HEK293T (cell line): ENCODE results near the gene ZNF492.

Source experiments
- CTCF ChIA-PET: fragments of 350-600 bp; formaldehyde crosslinking; extraction: SDS; loops from one replicate; lab custom pipeline; 2021; ENCODE audit warnings: antibody characterized with exemption, inconsistent platforms; lab: Yijun Ruan, JAX
- POLR2A ChIA-PET: fragments of 350-600 bp; formaldehyde crosslinking; extraction: SDS; loops from one replicate; lab custom pipeline; 2020; ENCODE audit warnings: antibody characterized with exemption, inconsistent platforms; lab: Yijun Ruan, JAX
- DNase-seq: peaks from one replicate; pipeline ENCODE4 v3.0.0; 2012; ENCODE audit warnings: mixed read lengths; ENCODE audit errors: extremely low spot score
- ARNT ChIP-seq: fragments of 450-650 bp; IDR thresholded peaks from 2 replicates; pipeline ENCODE4 v1.6.1; 2017; ENCODE audit warnings: mild to moderate bottlenecking
- BHLHE40 ChIP-seq: fragments of 450-650 bp; IDR thresholded peaks from 2 replicates; pipeline ENCODE4 v1.6.1; 2016; ENCODE audit warnings: mild to moderate bottlenecking, moderate library complexity, borderline replicate concordance
- CTBP1 ChIP-seq: fragments of 450-650 bp; IDR thresholded peaks from 2 replicates; pipeline ENCODE4 v1.6.1; 2016; ENCODE audit warnings: borderline replicate concordance
- ELF4 ChIP-seq: fragments of 450-650 bp; IDR thresholded peaks from 2 replicates; pipeline ENCODE4 v1.6.1; 2017; ENCODE audit warnings: antibody characterized with exemption
- FOXA1 ChIP-seq: fragments of 450-650 bp; IDR thresholded peaks from 2 replicates; pipeline ENCODE4 v1.6.1; 2016; ENCODE audit warnings: mild to moderate bottlenecking
- FOXK2 ChIP-seq: fragments of 450-650 bp; IDR thresholded peaks from 2 replicates; pipeline ENCODE4 v1.6.1; 2016; ENCODE audit warnings: mild to moderate bottlenecking
- FOXM1 ChIP-seq: fragments of 450-650 bp; IDR thresholded peaks from 2 replicates; pipeline ENCODE4 v1.6.1; 2017; ENCODE audit warnings: mild to moderate bottlenecking, borderline replicate concordance
- HDGF ChIP-seq: fragments of 450-650 bp; IDR thresholded peaks from 2 replicates; pipeline ENCODE4 v1.6.1; 2017; ENCODE audit warnings: antibody characterized with exemption, borderline replicate concordance
- L3MBTL2 ChIP-seq: fragments of 450-650 bp; conservative IDR thresholded peaks from 2 replicates; pipeline ENCODE4 v1.6.1; 2016; ENCODE audit warnings: mild to moderate bottlenecking
- LEF1 ChIP-seq: fragments of 450-650 bp; IDR thresholded peaks from 2 replicates; pipeline ENCODE4 v1.6.1; 2017; ENCODE audit warnings: mild to moderate bottlenecking, borderline replicate concordance
- NFRKB ChIP-seq: fragments of 450-650 bp; IDR thresholded peaks from 2 replicates; pipeline ENCODE4 v1.6.1; 2016; ENCODE audit warnings: mild to moderate bottlenecking, moderate library complexity
- SP1 ChIP-seq: fragments of 450-650 bp; IDR thresholded peaks from 2 replicates; pipeline ENCODE4 v1.6.1; 2017
- SUZ12 ChIP-seq: fragments of 450-650 bp; IDR thresholded peaks from 2 replicates; pipeline ENCODE4 v1.6.1; 2016; ENCODE audit warnings: mild to moderate bottlenecking
- TARDBP ChIP-seq: fragments of 450-650 bp; IDR thresholded peaks from 2 replicates; pipeline ENCODE4 v1.6.1; 2016
- ZNF384 ChIP-seq: fragments of 450-650 bp; IDR thresholded peaks from 2 replicates; pipeline ENCODE4 v1.6.1; 2016
- TF ChIP-seq, protein P1 (sequence below): fragments of 450-650 bp; IDR thresholded peaks from 2 replicates; pipeline ENCODE4 v1.6.1; 2016

Gene ZNF492

DNA sequence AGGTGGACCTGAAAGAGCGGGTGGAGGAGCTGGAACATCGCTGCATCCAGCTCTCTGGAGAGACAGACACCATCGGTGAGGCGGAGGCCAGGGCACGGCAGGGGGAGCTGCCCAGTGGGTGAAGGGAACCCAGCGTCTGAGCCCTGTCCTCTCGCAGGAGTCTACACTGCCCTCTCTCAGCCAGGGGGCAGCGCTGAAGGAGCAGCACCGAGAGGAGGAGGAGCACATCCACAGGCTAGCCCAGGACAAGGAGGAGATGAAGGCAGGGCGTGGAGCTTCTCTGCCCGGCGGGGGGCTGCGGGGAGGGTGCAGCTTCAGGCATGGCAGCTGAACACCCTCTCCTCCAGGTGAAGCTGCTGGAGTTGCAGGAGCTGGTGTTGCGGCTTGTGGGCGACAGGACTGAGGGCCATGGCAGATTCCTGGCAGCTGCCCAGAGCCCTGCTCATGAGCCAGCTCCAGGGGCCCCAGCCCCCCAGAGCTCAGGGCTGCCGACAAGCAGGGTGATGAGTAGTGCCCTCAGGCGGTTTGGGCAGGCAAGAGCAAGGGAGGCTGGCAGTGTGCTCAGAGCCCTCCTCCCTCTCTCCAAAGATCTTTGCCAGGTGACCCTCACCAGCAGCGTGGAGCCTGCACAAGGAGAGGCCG is 31.4 kb upstream of the ZNF492 start:
- ChIA-PET POLR2A (no interaction called here), CTCF (no interaction called here)
- no peak for DNase-seq
- TF ChIP-seq L3MBTL2, result no peak
- no peak for TF ChIP-seq FOXA1
- TF ChIP-seq ZNF384, result no peak
- no peak for TF ChIP-seq HDGF
- TF ChIP-seq NFRKB, result no peak
- TF ChIP-seq ELF4, result no peak
- TF ChIP-seq LEF1, result no peak
- TF ChIP-seq ARNT, result no peak
- no peak for TF ChIP-seq FOXK2
- no peak for TF ChIP-seq SP1
- no peak for TF ChIP-seq TARDBP
- TF ChIP-seq BHLHE40, result no peak
- TF ChIP-seq, protein P1, sequence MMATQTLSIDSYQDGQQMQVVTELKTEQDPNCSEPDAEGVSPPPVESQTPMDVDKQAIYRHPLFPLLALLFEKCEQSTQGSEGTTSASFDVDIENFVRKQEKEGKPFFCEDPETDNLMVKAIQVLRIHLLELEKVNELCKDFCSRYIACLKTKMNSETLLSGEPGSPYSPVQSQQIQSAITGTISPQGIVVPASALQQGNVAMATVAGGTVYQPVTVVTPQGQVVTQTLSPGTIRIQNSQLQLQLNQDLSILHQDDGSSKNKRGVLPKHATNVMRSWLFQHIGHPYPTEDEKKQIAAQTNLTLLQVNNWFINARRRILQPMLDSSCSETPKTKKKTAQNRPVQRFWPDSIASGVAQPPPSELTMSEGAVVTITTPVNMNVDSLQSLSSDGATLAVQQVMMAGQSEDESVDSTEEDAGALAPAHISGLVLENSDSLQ, result no peak
- TF ChIP-seq SUZ12, result no peak
- no peak for TF ChIP-seq FOXM1
- no peak for TF ChIP-seq CTBP1

- CTCF ChIA-PET, result no interaction called here
- DNase-seq, result no peak
- POLR2A ChIA-PET, result no interaction called here
- no peak for TF ChIP-seq FOXM1
- TF ChIP-seq, protein P1, result no peak
These were observed 30.3 kb upstream of the ZNF492 start for GRCh38 chr19:22603518-22604440.

DNA sequence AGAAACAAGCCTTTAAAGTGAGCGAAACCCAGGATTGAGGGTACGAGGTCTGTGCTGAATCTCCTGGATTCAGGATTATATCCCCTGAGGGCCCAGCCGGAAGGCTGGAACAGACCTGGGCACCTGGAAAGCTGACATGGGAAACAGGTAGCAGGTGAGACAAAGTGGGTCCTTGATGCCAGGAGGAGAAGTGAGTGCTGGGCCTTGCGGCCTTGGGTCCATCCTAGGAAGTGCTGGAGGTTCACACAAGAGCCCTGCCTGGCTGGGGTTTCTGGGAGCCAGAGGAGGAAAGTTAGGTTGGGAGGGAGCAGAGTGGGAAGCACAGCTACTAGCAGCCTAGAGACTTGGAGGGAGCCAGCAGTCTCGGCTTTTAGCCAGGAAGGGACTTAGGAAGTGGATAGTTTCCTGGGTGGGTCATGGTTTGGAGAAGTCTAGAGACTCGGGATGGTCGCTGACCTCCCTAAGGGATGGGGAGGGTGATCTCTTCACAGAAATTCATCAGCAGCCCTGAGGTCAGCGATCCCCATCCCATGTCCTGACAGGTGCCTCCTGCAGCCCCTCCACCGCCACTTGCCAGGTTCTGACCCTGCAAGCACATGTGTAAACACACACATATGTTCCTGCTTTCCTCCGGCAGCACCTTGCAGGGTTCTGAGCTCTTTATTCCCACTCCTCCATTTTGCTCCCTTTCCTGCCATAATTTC is 29.4 kb upstream of the ZNF492 start:
- POLR2A ChIA-PET, result no interaction called here
- CTCF ChIA-PET, result no interaction called here

DNA sequence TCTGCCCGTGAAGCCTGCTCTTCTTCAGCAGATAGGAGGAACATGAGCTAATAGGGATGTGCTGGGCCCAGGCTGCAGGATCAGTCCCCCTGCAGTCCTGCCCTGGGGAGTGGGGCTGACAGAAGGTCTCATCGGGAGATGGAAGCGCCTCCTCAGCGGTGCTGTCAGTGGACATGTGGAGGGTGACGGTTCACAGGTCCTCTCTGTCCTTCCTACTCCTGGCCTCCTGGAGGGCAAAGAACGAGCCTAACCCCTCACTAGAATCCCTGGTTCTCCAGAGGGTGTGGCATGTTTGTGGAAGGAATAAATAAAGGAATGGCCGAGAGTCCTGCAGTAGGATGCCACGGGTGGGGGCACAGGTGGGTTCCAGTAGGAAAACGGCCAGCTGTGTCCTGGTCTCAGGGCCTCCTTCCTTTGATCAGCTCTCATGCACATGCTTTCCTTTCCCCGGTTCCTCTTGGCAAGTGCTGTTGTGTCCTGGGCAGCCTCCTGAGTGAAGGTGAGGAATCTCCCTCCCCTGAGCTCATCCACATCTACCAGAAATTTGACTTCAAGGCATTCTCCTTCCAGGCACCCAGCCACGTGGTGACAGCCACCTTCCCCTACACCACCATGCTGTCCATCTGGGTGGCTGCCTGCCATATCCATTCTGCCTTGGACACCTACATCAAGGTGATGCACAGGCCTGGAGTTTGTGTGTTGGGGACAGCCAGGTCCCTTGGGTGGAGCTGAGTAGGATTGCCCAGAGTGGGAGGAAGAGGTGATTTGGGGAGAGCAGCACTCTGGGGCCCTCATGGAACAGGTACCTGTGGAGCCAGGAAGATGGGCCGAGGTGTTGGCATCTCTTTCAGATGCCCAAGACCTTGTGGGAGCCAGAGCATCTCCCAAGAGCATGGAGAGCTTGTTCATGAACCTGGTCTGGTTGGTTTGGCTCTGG is 28.6 kb upstream of the ZNF492 start:
- DNase-seq, result no peak
- ChIA-PET POLR2A (no interaction called here), CTCF (no interaction called here)
- TF ChIP-seq CTBP1, result no peak
- TF ChIP-seq ARNT, result no peak
- TF ChIP-seq SUZ12, result no peak
- no peak for TF ChIP-seq ELF4
- no peak for TF ChIP-seq HDGF
- TF ChIP-seq FOXM1, result no peak
- TF ChIP-seq BHLHE40, result no peak
- no peak for TF ChIP-seq L3MBTL2
- TF ChIP-seq NFRKB, result no peak
- TF ChIP-seq ZNF384, result no peak

More for the DNA sequence above, 29.4 kb upstream of the ZNF492 start:
- no peak for DNase-seq
- TF ChIP-seq ARNT (no peak), ZNF384 (no peak), FOXA1 (no peak), ELF4 (no peak), TARDBP (no peak), NFRKB (no peak), SUZ12 (no peak), FOXK2 (no peak), L3MBTL2 (no peak), HDGF (no peak), BHLHE40 (no peak), FOXM1 (no peak), LEF1 (no peak), SP1 (no peak), CTBP1 (no peak)
- TF ChIP-seq, protein P1, result no peak

GRCh38 chr19:22606212-22606553 is 27.9 kb upstream of the ZNF492 start:
- DNase-seq, result no peak
- POLR2A ChIA-PET, result no interaction called here
- no peak for TF ChIP-seq ARNT
- no peak for TF ChIP-seq ELF4
- TF ChIP-seq BHLHE40, result no peak
- no peak for TF ChIP-seq HDGF
- TF ChIP-seq NFRKB, result no peak
- no peak for TF ChIP-seq FOXK2
- TF ChIP-seq, protein P1, result no peak
- no peak for TF ChIP-seq FOXA1
- TF ChIP-seq TARDBP, result no peak
- TF ChIP-seq SUZ12, result no peak
- no peak for TF ChIP-seq CTBP1
- no peak for TF ChIP-seq LEF1
- TF ChIP-seq ZNF384, result no peak
- TF ChIP-seq SP1, result no peak
- no peak for TF ChIP-seq FOXM1
- no peak for TF ChIP-seq L3MBTL2
- CTCF ChIA-PET, result no interaction called here
